ENCODE measurements around the gene C1orf115. TPM values are rescaled to one million over a fixed set of nuclear protein-coding genes. Genes with fewer than 3 reads are reported as not detected.

Gene C1orf115
- total RNA-seq, 4 donors from 2014 or later = 10.0 to 24.5 (median 14.8) TPM

DNA sequence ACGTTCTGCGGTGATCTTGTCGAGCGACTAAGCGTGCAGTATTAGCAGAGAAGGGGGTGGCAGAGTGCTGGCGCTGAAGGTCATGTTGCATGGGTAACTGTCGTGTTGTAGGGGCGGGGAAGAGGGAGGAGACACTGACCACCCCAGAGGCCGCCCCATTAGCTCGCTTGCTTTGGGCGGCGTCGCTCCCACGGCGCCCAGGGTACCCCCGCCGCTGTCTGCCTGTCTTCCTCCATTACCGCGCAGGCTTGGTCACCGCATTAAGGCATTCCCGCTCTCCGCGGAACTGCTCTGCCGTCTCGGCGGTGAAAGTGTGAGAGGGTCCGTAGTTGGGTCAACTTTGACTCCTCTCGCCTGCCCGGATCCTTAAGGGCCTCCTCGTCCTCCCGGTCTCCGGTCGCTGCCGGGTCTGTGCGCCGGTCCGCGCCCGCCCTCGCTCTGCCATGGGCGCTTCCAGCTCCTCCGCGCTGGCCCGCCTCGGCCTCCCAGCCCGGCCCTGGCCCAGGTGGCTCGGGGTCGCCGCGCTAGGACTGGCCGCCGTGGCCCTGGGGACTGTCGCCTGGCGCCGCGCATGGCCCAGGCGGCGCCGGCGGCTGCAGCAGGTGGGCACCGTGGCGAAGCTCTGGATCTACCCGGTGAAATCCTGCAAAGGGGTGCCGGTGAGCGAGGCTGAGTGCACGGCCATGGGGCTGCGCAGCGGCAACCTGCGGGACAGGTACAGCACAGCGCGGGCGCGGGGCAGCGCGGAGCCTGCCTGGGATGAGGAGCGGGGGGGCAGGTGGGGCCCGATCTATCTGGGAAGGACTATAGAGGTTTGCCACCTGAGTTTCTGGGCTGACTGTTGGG is 58.1 kb downstream of the C1orf115 start, which contains the start of gene MTARC2:
MTARC2 (plus strand) TSS at position 234 of the 846 bp plus-strand sequence; CDS start at position 444, 210 bp downstream.
- Histone ChIP-seq H3K9me3 (no peaks in the 10 kb centered on the region), H3K27me3 (no peaks in the 10 kb centered on the region), H3K27ac (peak within 1 kb of the TSS; percentile 84), H3K4me1 (peaks cover 16% of the 10 kb centered on the region), H3K36me3 (no peaks in the 10 kb centered on the region), H3K4me3 (peak within 1 kb of the TSS; percentile 82)
- TF ChIP-seq POLR2AphosphoS5 (IDR thresholded peaks at IDR 0.05) (peak in 1 of 3 donors; percentile 45), EP300 (IDR thresholded peaks at IDR 0.05) (no peak), POLR2A (IDR thresholded peaks at IDR 0.05) (peak in 1 of 2 donors; percentile 64)
- TF ChIP-seq, protein P1, sequence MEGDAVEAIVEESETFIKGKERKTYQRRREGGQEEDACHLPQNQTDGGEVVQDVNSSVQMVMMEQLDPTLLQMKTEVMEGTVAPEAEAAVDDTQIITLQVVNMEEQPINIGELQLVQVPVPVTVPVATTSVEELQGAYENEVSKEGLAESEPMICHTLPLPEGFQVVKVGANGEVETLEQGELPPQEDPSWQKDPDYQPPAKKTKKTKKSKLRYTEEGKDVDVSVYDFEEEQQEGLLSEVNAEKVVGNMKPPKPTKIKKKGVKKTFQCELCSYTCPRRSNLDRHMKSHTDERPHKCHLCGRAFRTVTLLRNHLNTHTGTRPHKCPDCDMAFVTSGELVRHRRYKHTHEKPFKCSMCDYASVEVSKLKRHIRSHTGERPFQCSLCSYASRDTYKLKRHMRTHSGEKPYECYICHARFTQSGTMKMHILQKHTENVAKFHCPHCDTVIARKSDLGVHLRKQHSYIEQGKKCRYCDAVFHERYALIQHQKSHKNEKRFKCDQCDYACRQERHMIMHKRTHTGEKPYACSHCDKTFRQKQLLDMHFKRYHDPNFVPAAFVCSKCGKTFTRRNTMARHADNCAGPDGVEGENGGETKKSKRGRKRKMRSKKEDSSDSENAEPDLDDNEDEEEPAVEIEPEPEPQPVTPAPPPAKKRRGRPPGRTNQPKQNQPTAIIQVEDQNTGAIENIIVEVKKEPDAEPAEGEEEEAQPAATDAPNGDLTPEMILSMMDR (IDR thresholded peaks at IDR 0.05) = no peak
- DNase-seq (ENCODE audit: low spot score in 2 of 2) = peak; percentile 81 to 91
- 3% methylated on average over 39 of the region's 77 CpGs for WGBS

Other genes starting within 250 kb of the C1orf115 start
- gene MARK1, start 162.2 kb upstream of the C1orf115 start, total RNA-seq = 1 to 10 TPM; 2.9 to 5.2 (median 3.9) TPM
- gene MTARC2, start 58.0 kb downstream of the C1orf115 start, total RNA-seq = 1 to 10 TPM; 3.4 to 5.3 (median 4.1) TPM
- 10 to 100 TPM in 1 of 4 donors, 1 to 10 TPM in 3; 2.1 to 12.7 (median 7.5) TPM for gene MTARC1, start 96.5 kb downstream of the C1orf115 start, total RNA-seq
- 10 to 100 TPM in 1 of 4 donors, 1 to 10 TPM in 3; 1.9 to 11.1 (median 3.5) TPM for gene HLX, start 189.1 kb downstream of the C1orf115 start, total RNA-seq